HepG2 (cell line): ENCODE results near the gene SH2D3A. TPM values are rescaled to one million over a fixed set of nuclear protein-coding genes. Genes with fewer than 3 reads are reported as not detected.

ENCODE experiments used
- ATAC-seq: fragments of 200-7000 bp; cut with Tn5 transposase; 3 replicates; pipeline ENCODE4 v1.9.1; 2020; ENCODE audit warnings: mild to moderate bottlenecking, moderate library complexity
- BruUV-seq: library from RNA; stranded (reverse); fragments of 400-500 nt; replicated peaks from 2 replicates; lab custom pipeline; 2021; lab: Mats Ljungman, UMichigan
- CTCF ChIA-PET: fragments of 300-600 bp; formaldehyde crosslinking; extraction: SDS; loops from one replicate; lab custom pipeline; 2021; ENCODE audit warnings: low total read pairs, inconsistent platforms, low intra/inter-chr PET ratio; lab: Yijun Ruan, JAX
- POLR2A ChIA-PET: fragments of 350-600 bp; sonication (Branson Sonifier 250); formaldehyde crosslinking; loops from one replicate; lab custom pipeline; 2020; ENCODE audit warnings: antibody characterized with exemption, inconsistent platforms; lab: Yijun Ruan, JAX
- DNase-seq: peaks from one replicate; pipeline ENCODE4 v3.0.0-alpha.2; 2015; ENCODE audit warnings: low spot score
- FAIRE-seq: peaks from 3 replicates; lab custom pipeline; 2011; peaks lifted over from hg19 to GRCh38; lab: Jason Lieb, UNC
- H2AFZ ChIP-seq: one replicate; pipeline ENCODE4 v1.6.1; 2011; ENCODE audit warnings: low read length, inconsistent platforms
- H3K27ac ChIP-seq: fragments of 300-600 bp; 3 replicates; pipeline ENCODE4 v1.8.0; 2011; ENCODE audit warnings: mixed run types, mild to moderate bottlenecking, mixed read lengths, low read length, inconsistent platforms; ENCODE audit not compliant: insufficient read depth; ENCODE audit errors: extremely low read length
- H3K27me3 ChIP-seq, 2 experiments: fragments of 200-600 bp in 1 of 2; 2 replicates in 1 of 2; 3 replicates in 1 of 2; pipeline versions ENCODE4 v1.6.0 to v1.8.0; 2011; ENCODE audit warnings: low read length in 2 of 2, mild to moderate bottlenecking in 2 of 2, moderate library complexity in 2 of 2, inconsistent platforms in 1 of 2; ENCODE audit not compliant: insufficient read depth in 2 of 2, control insufficient read depth in 1 of 2
- H3K36me3 ChIP-seq, 2 experiments: fragments of 200-600 bp in 1 of 2; replicated peaks in 1 of 2; 2 replicates in 1 of 2; 3 replicates in 1 of 2; pipeline versions ENCODE4 v1.5.1 to v1.8.0; 2011; ENCODE audit warnings: low read length in 2 of 2, inconsistent platforms in 1 of 2; ENCODE audit not compliant: insufficient read depth in 2 of 2, control insufficient read depth in 1 of 2
- H3K4me1 ChIP-seq: 2 replicates; pipeline ENCODE4 v1.5.1; 2012; ENCODE audit warnings: low read length, inconsistent platforms; ENCODE audit not compliant: insufficient read depth
- H3K4me2 ChIP-seq: 2 replicates; pipeline ENCODE4 v1.6.0; 2011; ENCODE audit warnings: low read depth, low read length, inconsistent platforms
- H3K4me3 ChIP-seq, 3 experiments: fragments of 200-600 bp in 1 of 3; sonication (generic), shearing (Covaris generic) in 1 of 3; replicated peaks in 1 of 3; 2 replicates each; pipeline ENCODE4 v1.5.1; 2011 to 2016; ENCODE audit warnings: low read length in 3 of 3, inconsistent platforms in 2 of 3, low read depth in 2 of 3, mild to moderate bottlenecking in 2 of 3, control low read depth in 1 of 3, mixed read lengths in 1 of 3; ENCODE audit not compliant: insufficient read depth in 1 of 3
- H3K79me2 ChIP-seq: one replicate; pipeline ENCODE4 v1.6.1; 2011; ENCODE audit warnings: low read length, inconsistent platforms; ENCODE audit not compliant: insufficient read depth
- H3K9ac ChIP-seq: 2 replicates; pipeline ENCODE4 v1.6.0; 2011; ENCODE audit warnings: mild to moderate bottlenecking, low read depth, low read length, inconsistent platforms; ENCODE audit not compliant: insufficient read depth
- H3K9me3 ChIP-seq: 2 replicates; pipeline ENCODE4 v1.5.1; 2012; ENCODE audit warnings: mild to moderate bottlenecking, low read length
- H4K20me1 ChIP-seq: 2 replicates; pipeline ENCODE4 v1.6.0; 2011; ENCODE audit warnings: inconsistent platforms, mild to moderate bottlenecking, low read length, moderate library complexity; ENCODE audit not compliant: insufficient read depth
- MTF1 ChIP-seq: sonication (generic); formaldehyde crosslinking; IDR thresholded peaks from 2 replicates; pipeline ENCODE4 v1.5.0; 2020; ENCODE audit warnings: missing genetic modification reagents
- XRCC5 ChIP-seq: fragments of 200-400 bp; formaldehyde crosslinking; optimal IDR thresholded peaks from 2 replicates; pipeline ENCODE3; 2017; ENCODE audit warnings: mild to moderate bottlenecking, low read length
- ZMAT3 ChIP-seq: sonication (generic); formaldehyde crosslinking; conservative IDR thresholded peaks from 2 replicates; pipeline ENCODE4 v1.7.0; 2021; ENCODE audit warnings: missing genetic modification reagents
- ZNF317 ChIP-seq: sonication (generic); formaldehyde crosslinking; IDR thresholded peaks from 2 replicates; pipeline ENCODE4 v1.5.0; 2020; ENCODE audit warnings: mild to moderate bottlenecking, missing genetic modification reagents
- ZNF709 ChIP-seq: sonication (generic); formaldehyde crosslinking; IDR thresholded peaks from 2 replicates; pipeline ENCODE4 v1.5.0; 2020; ENCODE audit warnings: mild to moderate bottlenecking, missing genetic modification reagents
- WGBS: methylation state at CpG from one replicate; pipeline ENCODE4 v1.1.6; 2017; ENCODE audit warnings: low lambda C conversion rate; 5-methylcytosine and 5-hydroxymethylcytosine counted together
- in situ Hi-C: cut with HindIII; loops from 2 replicates; pipeline ENCODE4 v1.10.0; 2017; ENCODE audit warnings: low pct_unique_long_range_greater_than_20kb; ENCODE audit not compliant: extremely low pct_ligation_motif_present
- intact Hi-C: fragments of 100-400 bp; cut with micrococcal nuclease; formaldehyde crosslinking; loops from one replicate; pipeline ENCODE4 v1.10.0; 2022; ENCODE audit not compliant: unreplicated experiment
- polyA plus RNA-seq, 8 experiments: library from polyadenylated mRNA; depleted of rRNA in 3 of 8; stranded (reverse) in 7 of 8; unstranded in 1 of 8; fragments of >200 nt; fragmentation: Illumina TruSeq in 4 of 8; extraction: Trizol in 4 of 8; gene quantifications; 2 replicates each; pipeline versions ENCODE4 v1.2.1 to v1.2.3, GENCODE V29; 2011 to 2016; ENCODE audit warnings: low read depth in 4 of 8, missing spikeins in 1 of 8, mixed read lengths in 1 of 8; ENCODE audit not compliant: insufficient read depth in 1 of 8
- total RNA-seq, 5 experiments: library from RNA; depleted of rRNA; stranded (reverse); fragments of >200 nt; fragmentation: Illumina TruSeq; extraction: Trizol; gene quantifications; 2 replicates each; pipeline ENCODE4 v1.2.3, GENCODE V29; 2016; ENCODE audit warnings: low read depth in 1 of 5
- TF ChIP-seq, protein P1 (sequence below): sonication (generic); formaldehyde crosslinking; IDR thresholded peaks from 2 replicates; pipeline ENCODE4 v1.4.0; 2020; ENCODE audit warnings: missing genetic modification reagents, borderline replicate concordance
- TF ChIP-seq, protein P2 (sequence below): sonication (generic); formaldehyde crosslinking; IDR thresholded peaks from 2 replicates; pipeline ENCODE4 v1.8.0; 2022; ENCODE audit warnings: low read depth, missing genetic modification reagents
- TF ChIP-seq, protein P3 (sequence below): sonication (generic); formaldehyde crosslinking; IDR thresholded peaks from 2 replicates; pipeline ENCODE4 v1.5.0; 2020; ENCODE audit warnings: missing genetic modification reagents, mild to moderate bottlenecking, borderline replicate concordance
- TF ChIP-seq, protein P4 (sequence below): sonication (generic); IDR thresholded peaks from 2 replicates; pipeline ENCODE4 v1.6.1; 2016; ENCODE audit warnings: low read depth, borderline replicate concordance
- TF ChIP-seq, protein P5 (sequence below): sonication (generic); formaldehyde crosslinking; IDR thresholded peaks from 2 replicates; pipeline ENCODE4 v1.4.0; 2020; ENCODE audit warnings: missing genetic modification reagents, mild to moderate bottlenecking, borderline replicate concordance

Gene SH2D3A
- total and polyA plus RNA-seq, 2 of the 13 experiments (the other 11 are each of a cell fraction or from before 2014, with no cell fraction given) = 1.0 to 2.2 TPM

DNA sequence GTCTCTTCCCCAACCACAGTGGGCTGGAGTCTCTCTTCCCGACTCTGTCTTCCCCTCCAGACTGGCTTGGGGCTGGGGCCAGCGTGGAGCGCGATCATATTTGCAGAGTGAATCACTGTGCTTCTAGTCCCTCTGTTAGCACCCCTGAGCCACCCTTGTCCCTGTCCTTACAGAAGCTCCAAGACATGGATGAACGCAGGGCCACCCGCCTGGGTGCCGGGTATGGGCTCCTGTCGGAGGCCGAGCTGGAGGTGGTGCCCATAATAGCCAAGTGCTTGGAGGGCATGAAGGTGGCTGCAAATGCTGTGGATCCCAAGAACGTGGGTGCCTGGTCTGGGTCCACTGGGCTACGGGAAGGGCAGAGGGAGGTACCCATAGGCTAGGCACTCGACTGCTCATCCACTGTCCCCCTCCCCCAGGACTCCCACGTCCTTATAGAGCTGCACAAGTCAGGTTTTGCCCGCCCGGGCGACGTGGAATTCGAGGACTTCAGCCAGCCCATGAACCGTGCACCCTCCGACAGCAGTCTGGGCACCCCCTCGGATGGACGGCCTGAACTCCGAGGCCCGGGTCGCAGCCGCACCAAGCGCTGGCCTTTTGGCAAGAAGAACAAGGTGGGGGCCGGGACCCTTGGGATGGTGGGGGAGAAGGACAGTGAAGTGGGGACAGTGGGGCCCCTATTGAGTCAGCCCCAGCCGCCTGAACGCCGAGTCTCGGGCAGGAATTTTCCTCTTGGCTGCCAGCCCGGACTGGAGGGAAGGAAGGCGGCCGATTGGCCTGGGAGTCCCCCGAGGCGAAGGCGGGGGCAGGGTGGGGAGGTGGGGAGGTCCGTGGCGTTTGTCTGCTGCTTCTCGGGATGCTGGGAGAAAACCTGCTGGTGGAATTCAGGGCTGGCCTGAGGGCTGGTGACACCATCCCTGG, 22.6 kb downstream of the SH2D3A start (continued):
- no peak for TF ChIP-seq ZNF709 (CRISPR knock-in tag)
- TF ChIP-seq, protein P1, sequence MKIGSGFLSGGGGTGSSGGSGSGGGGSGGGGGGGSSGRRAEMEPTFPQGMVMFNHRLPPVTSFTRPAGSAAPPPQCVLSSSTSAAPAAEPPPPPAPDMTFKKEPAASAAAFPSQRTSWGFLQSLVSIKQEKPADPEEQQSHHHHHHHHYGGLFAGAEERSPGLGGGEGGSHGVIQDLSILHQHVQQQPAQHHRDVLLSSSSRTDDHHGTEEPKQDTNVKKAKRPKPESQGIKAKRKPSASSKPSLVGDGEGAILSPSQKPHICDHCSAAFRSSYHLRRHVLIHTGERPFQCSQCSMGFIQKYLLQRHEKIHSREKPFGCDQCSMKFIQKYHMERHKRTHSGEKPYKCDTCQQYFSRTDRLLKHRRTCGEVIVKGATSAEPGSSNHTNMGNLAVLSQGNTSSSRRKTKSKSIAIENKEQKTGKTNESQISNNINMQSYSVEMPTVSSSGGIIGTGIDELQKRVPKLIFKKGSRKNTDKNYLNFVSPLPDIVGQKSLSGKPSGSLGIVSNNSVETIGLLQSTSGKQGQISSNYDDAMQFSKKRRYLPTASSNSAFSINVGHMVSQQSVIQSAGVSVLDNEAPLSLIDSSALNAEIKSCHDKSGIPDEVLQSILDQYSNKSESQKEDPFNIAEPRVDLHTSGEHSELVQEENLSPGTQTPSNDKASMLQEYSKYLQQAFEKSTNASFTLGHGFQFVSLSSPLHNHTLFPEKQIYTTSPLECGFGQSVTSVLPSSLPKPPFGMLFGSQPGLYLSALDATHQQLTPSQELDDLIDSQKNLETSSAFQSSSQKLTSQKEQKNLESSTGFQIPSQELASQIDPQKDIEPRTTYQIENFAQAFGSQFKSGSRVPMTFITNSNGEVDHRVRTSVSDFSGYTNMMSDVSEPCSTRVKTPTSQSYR (CRISPR knock-in tag) = no peak
- TF ChIP-seq, all 625 proteins: peak for 9

DNA sequence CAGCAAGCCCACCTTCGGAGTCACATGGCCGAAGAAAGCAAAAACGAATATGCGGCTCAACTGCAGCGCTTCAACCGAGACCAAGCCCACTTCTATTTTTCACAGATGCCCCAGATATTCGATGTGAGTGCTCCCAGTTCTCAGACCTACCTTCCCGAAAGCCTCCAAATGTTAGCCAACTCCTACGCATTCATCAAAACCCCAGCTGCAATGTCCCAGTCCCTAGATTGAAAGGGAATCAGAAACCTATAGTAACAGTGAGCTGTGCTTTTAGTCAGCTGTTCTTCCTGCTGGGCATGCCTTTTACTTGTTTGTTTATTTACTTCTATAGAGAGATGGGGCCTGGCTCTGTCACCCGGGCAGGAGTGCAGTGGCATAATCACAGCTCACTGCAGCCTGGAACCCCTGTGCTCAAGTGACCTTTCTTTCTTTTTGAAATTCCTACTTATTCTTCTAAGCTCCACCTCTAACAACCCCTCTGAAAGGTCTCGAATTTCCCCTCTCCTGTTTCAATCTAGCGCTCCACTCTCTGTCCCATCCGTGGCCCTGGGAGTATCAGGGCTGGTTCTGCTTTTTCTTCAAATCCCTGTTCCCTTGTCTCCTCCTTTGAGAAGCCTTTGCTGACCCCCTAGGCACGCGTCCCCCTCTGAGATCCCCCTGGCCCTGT, 23.4 kb downstream of the SH2D3A start:
- POLR2A ChIA-PET = interaction anchor here (0.9 to 1.8 kb wide), 3 partner anchors 9 to 24 kb away, joined by 3 to 15 read pairs (median 3); partner anchors contain the start of gene C3
- ATAC-seq = no peak
- Histone ChIP-seq H3K79me2 (peaks cover 18% of the 10 kb centered on the region), H3K4me2 (0 out of 2 replicates have a peak overlapping the region, but pooled peaks have one; percentile 15), H3K4me1 (peaks cover 55% of the 10 kb centered on the region), H3K9ac (no peak overlapping the region), H3K27me3 (no peaks in the 10 kb centered on the region; a peak in 1 of 5 replicates), H3K27ac (peak overlapping the region; percentile 26), H3K4me3 (no peak overlapping the region), H3K36me3 (peaks cover 13 to 45% of the 10 kb centered on the region in 2 experiments; a peak in 4 of 5 replicates), H4K20me1 (peaks cover 16% of the 10 kb centered on the region), H2AFZ (no peak overlapping the region), H3K9me3 (no peaks in the 10 kb centered on the region)
- 89% methylated on average over 15 of the region's 15 CpGs for WGBS
- BruUV-seq = no TSS peak
- in situ Hi-C loops (no loop called here), intact Hi-C loops (no loop called here)
- FAIRE-seq = no peak
- DNase-seq = no peak
- CTCF ChIA-PET = no interaction called here
- peak; percentile 6 for TF ChIP-seq XRCC5
- TF ChIP-seq, protein P2, sequence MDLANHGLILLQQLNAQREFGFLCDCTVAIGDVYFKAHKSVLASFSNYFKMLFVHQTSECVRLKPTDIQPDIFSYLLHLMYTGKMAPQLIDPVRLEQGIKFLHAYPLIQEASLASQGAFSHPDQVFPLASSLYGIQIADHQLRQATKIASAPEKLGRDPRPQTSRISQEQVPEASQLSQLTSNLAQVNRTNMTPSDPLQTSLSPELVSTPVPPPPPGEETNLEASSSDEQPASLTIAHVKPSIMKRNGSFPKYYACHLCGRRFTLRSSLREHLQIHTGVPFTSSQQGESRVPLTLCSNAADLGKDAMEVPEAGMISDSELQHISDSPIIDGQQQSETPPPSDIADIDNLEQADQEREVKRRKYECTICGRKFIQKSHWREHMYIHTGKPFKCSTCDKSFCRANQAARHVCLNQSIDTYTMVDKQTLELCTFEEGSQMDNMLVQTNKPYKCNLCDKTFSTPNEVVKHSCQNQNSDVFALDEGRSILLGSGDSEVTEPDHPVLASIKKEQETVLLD = no peak
- TF ChIP-seq ZMAT3 (CRISPR knock-in tag) = no peak
- TF ChIP-seq, protein P3, sequence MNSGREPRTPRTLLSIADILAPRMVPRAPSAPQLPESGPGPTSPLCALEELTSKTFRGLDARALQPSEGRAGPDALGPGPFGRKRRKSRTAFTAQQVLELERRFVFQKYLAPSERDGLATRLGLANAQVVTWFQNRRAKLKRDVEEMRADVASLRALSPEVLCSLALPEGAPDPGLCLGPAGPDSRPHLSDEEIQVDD (CRISPR knock-in tag) = no peak
- TF ChIP-seq, protein P4, sequence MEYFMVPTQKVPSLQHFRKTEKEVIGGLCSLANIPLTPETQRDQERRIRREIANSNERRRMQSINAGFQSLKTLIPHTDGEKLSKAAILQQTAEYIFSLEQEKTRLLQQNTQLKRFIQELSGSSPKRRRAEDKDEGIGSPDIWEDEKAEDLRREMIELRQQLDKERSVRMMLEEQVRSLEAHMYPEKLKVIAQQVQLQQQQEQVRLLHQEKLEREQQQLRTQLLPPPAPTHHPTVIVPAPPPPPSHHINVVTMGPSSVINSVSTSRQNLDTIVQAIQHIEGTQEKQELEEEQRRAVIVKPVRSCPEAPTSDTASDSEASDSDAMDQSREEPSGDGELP = peak; percentile 34; the same call in 1 of the 2 replicates
- no peak for TF ChIP-seq MTF1
- TF ChIP-seq, protein P5, sequence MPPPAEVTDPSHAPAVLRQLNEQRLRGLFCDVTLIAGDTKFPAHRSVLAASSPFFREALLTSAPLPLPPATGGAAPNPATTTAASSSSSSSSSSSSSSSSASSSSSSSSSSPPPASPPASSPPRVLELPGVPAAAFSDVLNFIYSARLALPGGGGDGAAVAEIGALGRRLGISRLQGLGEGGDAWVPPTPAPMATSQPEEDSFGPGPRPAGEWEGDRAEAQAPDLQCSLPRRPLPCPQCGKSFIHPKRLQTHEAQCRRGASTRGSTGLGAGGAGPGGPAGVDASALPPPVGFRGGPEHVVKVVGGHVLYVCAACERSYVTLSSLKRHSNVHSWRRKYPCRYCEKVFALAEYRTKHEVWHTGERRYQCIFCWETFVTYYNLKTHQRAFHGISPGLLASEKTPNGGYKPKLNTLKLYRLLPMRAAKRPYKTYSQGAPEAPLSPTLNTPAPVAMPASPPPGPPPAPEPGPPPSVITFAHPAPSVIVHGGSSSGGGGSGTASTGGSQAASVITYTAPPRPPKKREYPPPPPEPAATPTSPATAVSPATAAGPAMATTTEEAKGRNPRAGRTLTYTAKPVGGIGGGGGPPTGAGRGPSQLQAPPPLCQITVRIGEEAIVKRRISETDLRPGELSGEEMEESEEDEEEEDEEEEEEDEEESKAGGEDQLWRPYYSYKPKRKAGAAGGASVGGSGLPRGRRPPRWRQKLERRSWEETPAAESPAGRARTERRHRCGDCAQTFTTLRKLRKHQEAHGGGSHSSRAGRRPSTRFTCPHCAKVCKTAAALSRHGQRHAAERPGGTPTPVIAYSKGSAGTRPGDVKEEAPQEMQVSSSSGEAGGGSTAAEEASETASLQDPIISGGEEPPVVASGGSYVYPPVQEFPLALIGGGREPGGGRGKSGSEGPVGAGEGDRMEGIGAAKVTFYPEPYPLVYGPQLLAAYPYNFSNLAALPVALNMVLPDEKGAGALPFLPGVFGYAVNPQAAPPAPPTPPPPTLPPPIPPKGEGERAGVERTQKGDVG (CRISPR knock-in tag) = no peak
- peak; percentile 85 for TF ChIP-seq ZNF317 (CRISPR knock-in tag)
